CD4-positive, alpha-beta T cell treated with Interleukin-4 for 1 hour (primary cell): ENCODE data around the gene LBHD1.

Source experiments
- DNase-seq, 2 donors: peaks; one replicate each; pipeline ENCODE4 v3.0.0-alpha.2; 2020 to 2022

LBHD1 gene

GRCh38 chr11:62613291-62613778, 58.7 kb downstream of the LBHD1 start:
- DNase-seq: no peak
